Stimulated activated CD8-positive, alpha-beta memory T cell treated with anti-CD3 and anti-CD28 coated beads, Interleukin-15, amount 100 ng/mL, for 1 hour (primary cell): ENCODE measurements around the gene TBC1D22A.

Experiments used
- DNase-seq: peaks from one replicate; pipeline ENCODE4 v3.0.0-alpha.2; 2020; ENCODE audit warnings: low read depth

TBC1D22A gene

DNA sequence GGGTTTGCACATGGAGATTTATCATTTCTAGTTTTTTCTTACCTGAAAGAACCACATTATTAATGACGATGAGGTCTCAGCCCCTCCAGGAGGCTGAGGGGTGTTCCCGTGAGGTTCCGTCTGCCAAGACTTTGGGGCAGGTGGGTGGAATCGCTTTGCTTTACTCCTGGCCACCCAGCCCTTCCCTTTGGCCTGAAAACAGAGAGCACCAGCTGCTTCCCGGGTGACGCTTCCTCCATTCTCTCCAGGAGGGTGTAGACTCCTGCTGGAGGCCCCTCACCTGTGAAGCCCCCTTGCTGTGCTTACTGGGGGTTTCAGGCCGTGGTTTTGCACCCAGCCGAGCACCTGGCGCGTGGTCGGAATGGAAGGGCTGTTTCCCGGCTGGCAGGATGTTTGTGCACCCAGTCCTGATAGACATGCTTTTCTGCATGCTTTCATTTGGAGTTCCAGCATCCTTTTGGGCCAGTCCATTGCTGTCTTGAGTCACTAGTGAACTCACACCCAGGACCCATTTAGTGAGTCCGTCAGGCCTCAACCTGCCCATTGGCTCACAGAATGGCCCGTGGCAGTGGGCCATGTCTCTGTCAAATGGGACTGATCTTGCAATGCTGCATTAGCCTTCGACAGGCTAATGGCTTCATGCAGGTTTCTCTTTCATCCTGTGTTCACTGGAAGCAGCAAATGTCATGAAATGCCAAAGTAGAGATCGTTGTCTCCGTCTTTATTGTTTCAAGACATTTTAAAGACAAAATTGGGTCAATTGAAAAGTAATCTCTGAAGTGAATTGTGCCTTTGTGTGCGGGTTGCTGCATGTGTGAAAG, 360.8 kb downstream of the TBC1D22A start:
- no peak for DNase-seq

DNA sequence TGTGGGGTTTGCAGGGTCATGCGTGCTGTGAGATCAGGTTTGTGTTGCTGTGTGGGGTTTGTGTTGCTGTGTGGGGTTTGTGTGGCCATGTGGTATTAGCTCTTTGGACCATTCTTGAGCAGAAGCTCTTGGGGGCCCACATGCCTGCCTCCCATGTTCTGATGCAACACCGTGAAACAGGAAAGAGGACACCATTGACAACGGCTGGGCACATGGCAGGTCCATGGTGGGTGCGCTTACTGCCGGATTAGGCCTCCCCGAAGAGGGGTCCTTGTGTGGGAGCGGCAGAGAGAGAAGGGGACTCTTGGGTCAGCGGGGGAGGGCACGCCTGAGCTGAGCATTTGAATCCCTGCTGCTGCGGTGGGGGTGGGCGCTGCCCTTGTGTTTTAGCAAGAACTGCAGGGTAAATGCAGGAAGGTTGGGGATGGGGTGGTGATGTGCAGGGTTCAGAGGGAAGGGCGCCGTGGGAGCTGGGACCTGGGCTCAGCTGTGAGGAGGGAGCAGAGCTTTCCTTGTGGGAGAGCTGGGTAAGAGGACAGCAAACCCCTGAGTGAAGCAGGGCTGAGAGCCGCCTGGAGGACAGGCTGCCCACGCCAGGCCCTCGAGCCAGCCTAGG, 361.5 kb downstream of the TBC1D22A start:
- DNase-seq: no peak

DNA sequence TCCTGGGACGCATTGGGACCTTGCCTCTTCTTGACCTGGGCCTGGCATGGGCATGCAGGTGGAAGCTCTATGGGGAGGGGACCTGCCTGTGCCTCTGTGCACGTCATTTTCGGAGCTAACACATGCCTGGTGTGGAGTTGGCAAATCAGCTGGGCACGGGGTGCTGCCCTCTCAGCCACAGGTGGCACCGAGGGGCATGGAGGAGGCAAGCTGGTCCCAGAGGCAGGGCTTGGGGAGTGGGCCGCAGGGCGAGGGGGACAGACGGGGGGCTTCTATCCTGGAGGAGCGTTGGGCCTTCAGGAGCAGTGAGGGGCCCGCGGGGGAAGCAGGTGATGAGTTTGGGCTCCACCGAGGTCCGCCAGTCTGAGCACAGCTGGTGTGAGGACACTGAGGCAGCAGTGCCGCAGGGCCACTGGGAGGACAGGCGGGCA, 362.0 kb downstream of the TBC1D22A start:
- no peak for DNase-seq

DNA sequence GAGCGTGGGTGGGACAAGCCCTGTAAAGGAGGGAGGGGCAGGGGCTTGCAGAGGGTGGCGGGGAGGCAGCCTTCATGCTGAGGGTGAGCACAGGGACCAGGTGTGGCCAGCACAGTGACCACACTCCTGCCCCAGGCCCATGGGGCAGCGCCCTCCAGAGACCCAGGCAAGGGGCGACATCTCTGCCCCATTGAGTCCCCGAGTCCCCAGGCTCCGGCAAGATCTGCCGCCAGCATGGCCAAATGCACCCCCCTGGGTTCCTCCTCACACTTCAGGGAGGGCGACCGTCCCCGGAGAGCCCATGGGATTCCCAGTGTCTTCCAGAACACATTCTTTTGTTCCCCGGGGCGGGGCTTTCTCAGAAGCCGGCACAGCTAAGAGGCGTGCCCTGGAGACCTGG, 362.5 kb downstream of the TBC1D22A start:
- DNase-seq: no peak

DNA sequence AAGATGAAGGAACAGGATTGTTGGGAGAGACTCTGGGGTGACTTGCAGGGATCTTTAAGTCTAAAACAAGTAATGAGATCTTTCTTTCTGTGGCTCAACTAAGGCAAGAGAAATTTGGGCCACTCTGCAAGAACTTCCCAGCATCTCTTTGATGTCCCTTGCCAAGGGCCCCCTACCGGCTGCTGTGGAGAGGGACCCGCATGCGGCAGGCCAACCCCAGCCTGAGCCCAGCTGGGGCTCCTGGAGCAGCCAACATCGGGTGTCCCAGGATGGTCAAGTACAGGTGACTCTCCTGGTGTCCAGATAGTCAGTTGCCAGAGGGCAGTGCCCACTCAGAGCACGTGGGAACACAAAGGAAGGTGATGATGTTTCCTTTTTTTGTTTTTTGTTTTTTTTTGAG, 363.2 kb downstream of the TBC1D22A start:
- DNase-seq: no peak

DNA sequence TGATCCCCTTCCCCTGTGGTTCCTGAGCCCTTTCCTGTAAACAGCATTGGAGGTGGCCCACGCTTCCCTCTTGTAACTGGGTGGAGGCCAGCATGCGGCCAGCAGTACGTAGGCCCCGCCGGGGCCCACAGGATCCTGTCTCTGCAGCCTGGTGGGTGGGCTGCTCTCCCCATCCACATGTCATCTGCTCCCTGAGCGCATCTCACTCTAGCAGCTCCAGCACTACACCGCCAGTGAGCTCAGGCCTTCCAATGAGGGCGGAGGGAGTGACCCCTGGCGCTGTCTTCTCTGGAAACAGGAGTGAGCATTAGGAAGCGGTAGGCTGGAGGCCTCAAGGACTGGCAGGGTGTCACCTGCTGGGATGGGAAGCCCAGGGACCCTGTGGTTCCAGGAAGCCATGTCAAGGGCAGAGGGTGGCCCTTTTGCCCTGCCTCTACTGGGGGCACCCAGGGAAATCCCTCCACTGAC, 363.9 kb downstream of the TBC1D22A start:
- DNase-seq: no peak

DNA sequence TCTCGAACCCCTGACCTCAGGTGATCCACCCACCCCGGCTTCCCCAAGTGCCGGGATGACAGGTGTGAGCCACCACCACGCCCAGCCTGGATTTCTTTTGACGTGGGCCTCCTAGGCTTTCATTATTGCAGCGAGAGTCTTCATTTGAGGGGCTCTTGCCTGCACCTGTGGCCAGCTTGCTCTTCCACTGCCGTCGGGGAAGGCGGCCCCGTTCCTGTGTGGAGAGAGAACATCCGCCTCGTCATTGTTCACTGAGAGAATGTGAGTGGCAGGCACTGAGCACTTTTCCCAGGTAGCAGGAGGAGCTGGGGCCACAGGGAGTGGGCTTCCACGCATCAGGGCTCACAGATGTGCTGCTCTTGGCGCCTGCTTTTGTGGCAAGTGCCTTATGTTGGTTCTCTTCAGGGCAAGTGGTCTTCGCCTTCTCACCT, 365.0 kb downstream of the TBC1D22A start:
- DNase-seq: no peak

DNA sequence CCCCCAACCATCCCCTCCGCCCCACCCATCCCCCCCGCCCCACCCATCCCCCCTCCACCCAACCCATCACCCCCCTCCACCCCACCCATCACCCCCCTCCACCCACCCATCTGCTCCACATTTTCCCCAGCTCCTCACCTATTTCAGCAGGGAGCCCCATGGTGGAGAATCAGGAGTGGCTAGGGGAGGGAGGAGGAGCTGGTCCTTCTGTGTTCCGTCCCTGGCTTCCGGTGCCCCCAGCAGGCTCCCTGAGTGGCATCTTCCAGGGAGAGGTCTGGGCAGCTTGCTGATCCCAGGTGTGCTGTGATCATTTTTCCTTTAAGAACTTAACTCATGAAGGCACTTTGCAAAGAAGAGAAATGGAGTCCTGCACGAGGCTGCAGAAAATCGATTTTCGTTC, 365.8 kb downstream of the TBC1D22A start:
- DNase-seq: no peak

DNA sequence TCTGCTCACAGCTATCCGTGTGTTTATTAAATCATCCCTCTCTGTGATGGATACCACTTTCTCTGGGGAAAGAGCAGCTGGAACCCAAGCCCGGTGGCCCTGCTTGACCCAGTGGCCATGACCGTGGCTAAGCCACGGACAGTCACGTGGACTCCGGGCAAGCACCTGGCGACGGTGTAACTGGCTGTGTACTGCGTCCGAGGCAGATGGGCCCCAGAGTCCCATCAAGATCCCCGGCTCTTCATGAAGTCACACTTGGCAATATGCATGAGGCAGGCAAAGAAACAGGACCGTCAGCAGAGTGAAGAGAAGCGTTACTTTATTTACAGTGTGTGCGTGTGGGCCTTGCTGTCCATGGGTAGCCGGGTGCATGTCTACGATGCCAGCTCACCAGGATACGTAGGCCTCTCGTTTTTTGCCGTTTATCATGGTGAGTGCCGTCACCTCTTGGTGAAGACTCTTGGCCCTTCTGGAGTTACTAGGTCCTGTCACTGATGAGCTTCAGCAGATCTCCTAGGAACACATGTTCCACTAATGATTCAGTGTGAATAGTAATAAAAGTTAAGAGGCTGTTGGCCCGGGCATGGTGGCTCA, 366.3 kb downstream of the TBC1D22A start:
- no peak for DNase-seq

DNA sequence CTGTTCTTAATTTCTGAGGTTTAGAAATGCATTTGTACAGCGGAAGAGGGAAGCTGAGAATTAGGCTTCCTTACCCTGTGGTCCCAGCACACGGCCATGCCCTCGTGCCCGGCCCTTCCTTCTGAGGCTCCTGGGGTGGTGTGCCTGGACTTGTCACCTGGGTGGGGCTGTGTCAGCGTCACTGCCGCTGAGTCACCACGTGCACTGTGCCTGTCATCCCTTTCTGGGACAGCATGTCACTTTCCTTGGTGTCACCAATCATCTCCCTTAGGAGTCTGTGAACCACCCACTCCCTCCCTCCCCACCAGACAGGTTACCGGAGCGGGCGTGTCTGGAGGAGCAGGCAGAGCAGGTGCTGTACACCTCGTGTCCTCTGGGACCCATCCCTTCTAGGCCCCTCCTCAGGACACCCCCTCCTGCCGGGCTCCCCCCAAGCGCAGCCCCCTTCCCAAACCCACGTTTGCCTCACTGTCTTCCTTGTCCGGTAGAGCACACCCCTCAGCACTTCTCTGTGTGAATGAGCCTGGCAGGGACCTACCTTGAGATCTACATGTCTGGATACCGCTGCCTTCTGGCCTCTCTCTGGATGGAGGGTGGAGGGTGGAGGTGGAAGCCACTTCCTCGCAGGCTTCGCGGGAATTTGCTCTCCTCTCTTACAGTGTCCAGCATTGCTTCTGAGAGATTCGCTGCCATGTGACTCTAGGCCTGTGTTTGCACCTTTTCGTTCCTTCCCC, 367.6 kb downstream of the TBC1D22A start:
- DNase-seq: no peak

DNA sequence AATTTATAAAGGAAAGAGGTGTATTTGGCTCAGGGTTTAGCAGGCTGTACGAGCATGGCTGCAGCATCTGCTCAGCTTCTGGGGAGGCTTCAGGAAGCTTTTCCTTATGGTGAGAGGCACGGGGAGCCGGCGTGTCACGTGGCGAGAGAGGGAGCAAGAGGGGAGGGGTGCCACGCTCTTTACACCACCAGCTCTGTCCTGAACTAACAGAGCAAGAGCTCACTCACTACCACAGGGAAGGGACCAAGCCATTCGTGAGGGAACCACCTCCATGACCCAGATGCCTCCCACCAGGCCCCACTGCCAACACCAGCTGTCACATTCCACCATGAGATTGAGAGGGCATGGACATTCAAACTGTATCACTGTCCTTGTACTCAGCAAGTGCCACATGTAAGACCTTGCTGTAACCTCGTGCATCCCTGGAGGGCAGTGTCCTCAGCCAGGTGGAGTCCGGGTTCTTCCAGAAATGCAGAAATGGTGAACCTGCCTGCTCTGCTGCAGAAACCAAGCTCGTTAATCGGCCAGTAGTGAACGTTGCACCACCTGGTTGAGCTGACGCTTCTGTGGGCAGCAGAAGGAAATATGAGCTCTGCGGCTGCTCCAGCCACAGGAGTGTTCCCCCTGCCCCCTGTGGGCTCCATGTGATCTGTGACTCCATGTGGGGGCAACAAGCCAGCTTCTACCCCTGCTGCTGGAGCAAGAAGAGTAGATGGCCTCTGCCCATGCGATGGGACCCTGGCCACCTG, 368.6 kb downstream of the TBC1D22A start:
- no peak for DNase-seq

DNA sequence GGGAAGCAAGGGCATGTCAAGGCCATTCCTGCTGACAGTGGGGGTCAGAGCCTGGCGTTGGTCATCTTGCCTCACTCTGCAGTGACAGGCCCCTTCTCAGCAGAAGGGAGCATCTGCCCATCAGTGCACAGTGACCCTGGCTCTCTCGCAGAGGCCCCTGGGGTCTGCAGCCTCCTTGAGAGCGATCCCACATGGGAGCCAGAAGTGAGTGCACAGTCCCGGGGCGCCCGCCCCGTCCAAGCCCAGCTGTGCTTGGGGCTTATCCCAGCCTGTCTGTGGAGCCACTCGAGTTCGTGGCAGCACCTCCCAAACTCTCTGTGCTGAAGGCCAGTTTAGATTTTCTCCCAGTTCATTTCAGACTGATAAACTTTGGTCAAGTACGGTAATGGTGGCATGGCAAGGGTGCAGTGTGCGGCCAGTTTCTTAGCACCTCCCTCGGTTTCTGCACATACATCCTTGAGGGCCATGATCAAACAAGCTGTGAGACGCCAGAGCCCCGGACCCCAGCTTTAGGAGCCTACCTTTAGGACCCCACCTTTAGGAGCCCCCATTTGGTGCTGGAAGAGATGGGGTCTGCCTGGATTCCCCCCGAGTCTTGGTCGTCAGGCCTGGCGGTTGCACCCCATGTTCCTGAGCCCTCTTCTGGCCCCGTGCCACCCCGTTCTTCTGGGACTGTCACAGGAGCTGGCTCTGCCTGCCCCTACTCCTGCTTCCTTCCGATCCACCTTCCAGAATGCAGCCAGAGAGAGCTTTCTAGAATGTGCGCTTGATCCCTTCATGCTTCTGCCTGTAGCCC, 369.4 kb downstream of the TBC1D22A start:
- no peak for DNase-seq

DNA sequence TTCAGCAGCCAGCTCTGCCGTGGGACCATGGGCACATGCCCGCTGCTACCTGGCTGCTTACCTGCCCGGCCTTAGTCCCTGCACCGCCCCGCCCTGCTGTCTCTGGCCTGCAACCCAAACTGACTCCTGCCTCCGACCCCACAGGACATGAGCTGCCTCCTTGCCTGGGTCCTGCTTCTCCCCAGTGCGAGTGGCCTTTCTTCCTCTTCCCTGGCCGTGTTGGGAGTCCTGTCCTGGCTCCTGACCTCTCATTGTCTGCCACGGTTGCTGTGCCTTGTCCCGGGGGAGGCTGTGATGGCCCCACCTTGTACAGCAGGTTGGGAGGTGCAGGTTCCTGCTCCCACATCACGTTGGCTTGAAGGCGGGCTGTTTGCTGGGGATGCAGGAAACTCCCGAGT, 370.0 kb downstream of the TBC1D22A start:
- no peak for DNase-seq

DNA sequence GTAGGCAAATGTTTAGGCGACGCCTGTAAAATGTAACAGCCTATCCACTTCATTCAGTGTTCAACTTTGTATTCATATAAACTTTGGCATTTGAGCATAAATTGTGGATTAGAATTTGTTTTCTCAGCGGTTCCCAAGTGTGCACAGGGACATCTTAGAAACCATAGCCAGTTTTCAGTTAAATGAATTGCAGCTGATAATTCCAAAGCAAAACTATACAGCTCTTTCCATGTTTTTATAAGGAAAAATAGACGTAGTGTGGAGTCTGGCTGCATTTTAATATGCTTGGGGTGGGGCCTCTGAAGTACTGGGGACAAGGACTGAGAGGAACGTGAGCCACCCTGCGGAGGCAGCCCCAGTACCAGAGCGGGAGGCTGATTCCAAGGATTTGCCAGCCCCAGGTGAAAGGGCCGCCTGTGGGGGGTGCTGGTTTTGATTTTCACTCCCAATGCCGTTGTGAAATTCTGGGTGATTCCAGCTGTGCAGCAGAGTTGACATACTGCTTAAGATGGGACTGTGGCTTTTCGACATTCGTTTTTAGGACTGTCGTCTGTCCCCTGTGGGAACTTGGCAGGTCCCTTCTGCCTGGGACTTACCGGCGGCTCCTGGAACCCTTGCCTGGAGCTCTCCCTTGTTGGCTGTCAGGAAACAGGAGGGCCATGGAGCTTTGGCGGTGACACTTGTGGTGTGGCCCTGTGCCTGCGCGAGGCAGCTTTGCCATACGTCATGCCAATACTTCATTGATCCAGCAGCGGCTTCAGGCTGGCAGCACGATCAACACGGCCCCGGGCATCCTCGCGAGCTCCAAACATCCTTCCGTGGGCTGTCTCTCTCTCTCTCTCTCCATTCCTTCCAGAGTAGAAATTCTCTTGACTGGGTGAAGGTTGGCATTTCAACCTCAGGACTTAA, 370.9 kb downstream of the TBC1D22A start:
- DNase-seq: no peak

DNA sequence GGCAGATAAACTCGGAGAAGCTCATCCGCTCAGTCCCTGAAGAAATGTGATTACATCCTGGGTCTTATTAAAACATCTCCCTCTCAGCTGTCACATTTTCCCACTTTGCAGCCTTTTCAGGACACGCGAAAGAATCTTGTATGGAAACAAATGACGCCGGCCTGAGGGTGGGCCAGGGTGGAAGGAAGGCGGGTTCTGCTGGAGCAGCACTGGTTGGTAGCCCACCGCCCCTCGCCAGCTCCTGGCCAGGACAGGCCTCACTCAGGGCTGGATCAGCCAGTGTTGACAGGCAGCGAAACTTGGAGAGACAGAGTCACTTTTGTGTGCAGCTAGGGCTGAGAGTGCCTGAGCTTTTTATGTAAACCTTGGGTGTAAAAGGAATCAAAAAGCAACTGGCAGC, 371.8 kb downstream of the TBC1D22A start:
- DNase-seq: no peak

DNA sequence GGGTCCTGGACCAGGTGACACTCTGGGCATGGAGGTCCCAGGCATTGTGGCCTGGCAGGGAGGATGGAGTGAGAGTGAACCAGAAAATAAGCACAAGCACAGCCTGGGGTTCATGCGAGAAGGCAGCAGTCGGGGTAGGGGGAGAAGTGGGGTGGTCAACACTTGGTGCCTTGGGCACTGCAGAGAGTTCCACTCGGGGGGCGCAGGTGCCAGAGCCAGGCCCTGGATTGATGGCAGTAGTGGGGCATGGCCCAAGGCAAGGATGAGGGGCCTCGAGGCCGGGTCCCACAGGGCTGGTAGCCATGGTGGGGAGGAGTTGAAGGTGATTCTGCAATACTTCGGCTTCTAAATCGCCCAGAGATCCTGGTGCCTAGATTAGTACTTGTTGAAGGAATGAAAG, 372.9 kb downstream of the TBC1D22A start:
- no peak for DNase-seq

DNA sequence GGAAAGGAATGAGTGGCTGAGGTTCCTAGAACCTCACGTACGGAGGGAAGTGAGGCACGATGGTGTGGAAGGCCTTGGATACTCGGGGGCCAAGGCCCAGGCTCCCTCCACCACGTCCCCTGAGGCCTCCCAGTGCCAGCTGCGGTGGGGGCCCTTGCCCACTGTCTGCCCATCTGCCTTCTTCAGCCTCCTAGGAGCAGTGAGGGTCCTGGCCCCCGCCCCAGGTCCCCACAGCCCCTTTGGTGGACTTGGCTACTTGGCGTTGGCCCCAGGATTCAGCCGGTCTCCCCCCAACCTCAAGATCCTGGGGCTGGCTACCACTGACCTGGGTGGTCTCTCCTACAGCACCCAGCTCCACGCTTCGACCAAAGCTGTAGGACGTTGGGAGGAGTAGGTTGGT, 373.6 kb downstream of the TBC1D22A start:
- no peak for DNase-seq

DNA sequence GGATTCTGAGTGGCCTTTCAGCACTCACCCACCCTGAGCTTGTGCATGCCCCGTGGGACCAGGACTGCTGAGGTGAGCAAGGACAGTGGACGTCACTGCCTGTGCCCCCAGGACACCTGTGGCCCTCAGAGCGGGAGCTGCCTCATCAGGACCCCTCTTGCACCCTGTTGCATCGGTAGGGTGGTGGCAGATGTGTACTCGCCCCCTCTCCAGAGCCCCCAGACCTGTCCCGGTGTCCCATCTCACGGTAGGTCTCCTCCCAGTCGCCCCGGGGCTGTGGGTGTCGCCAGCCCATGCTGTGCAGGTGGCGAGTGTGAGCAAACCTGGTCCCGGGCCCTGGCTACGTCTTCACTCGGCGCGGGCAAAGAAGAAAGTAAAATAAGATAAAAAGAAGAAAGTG, 374.2 kb downstream of the TBC1D22A start:
- no peak for DNase-seq

DNA sequence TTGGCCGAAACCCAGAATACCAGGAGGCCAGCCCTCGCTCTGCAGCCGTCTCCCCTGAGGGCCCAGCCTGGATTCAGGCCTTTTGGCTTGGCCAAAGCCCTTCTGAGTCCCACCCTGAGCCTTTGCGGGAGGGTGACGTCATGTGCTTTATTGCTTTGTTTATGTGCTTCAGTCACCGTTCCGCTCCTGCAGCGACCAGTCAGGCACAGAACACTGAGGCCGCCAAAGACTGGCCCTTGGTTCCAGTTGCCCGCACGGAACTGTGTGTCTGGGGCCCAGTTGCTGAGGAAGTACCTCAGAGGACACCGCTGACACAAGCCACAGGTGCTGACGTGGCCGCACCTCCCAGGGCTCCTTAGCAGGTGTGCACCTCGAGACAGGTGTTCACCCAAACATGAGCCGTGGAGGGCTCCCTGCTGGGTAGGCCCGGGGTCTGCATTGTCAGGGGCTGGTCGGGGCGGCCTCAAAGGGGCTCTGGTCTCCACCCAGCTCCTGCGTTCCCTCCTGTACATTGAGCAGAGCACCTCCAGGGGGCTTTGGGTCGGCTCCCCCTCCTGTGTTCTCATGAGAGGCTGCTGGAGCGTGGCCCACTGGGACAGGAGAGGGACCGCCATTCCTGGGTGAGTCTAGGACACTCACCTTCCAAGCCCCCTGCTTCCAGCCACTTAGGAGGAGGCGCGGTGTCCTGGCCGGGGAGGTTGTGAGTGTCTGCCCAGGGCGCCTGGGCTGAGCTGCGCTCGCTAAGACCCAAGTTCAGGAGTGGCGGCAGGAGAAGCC, 376.8 kb downstream of the TBC1D22A start:
- no peak for DNase-seq
